A673 (cell line): ENCODE measurements around the gene MAP4.

Experiments used
- CTCF ChIP-seq: fragments of 300-800, 200-600 bp; sonication (generic); conservative IDR thresholded peaks from 2 replicates; pipeline ENCODE4 v1.5.1; 2017; ENCODE audit warnings: low read depth, mild to moderate bottlenecking, antibody characterized with exemption, low read length, moderate library complexity, mixed read lengths
- EZH2 ChIP-seq: fragments of 200-600 bp; sonication (generic); IDR thresholded peaks from 2 replicates; pipeline ENCODE4 v1.6.1; 2017; ENCODE audit warnings: borderline replicate concordance, low read depth, mild to moderate bottlenecking, mixed read lengths, antibody characterized with exemption, low read length; ENCODE audit not compliant: poor library complexity, severe bottlenecking

DNA sequence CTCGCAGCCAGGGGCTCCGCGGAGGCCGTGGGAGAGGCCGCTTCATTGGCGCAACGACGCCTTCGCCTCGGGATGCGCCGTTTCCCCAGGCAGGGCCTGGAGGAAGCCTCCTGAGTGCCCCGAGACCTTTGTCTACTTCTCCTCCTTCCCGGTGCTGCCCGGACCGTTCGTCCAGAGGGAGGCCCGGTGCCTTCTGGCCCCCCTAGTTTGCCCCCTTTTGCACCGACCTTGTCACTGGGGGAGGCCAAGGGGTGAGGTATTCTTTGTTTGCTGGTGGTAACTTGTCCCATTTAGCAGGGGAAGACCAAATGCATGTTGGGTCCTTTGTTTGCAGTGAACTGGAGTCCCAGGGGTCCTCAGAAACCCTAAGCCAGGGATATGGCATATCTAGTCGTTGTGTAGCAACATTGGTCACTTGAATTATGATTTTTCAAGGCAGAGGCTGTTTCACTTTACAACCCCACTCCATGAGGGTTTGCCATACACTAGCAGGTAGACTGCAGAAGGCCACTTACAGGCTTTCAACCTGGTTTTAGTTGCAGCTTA is 212.7 kb downstream of the MAP4 start:
- no peak for TF ChIP-seq CTCF
- no peak for TF ChIP-seq EZH2
